Uterus (tissue), 4 donors: Measurements from ENCODE around the gene THSD4. TPM values are rescaled to one million over a fixed set of nuclear protein-coding genes. Genes with fewer than 3 reads are reported as not detected.

ENCODE experiments used
- DNase-seq, 2 donors: peaks; one replicate each; pipeline ENCODE4 v3.0.0-alpha.2; 2019 to 2020
- H3K27ac ChIP-seq, 2 donors: fragments of 200-600 bp; sonication (generic); 1 replicate in 1 of 2; 2 replicates in 1 of 2; pipeline ENCODE4 v1.5.1; 2016 to 2018
- H3K27me3 ChIP-seq, 2 donors: fragments of 200-600 bp; sonication (generic); one replicate each; pipeline ENCODE4 v1.5.1; 2018 to 2019; ENCODE audit warnings: control low read depth in 1 of 2
- H3K36me3 ChIP-seq, 2 donors: fragments of 200-600 bp; sonication (generic); one replicate each; pipeline ENCODE4 v1.5.1; 2019; ENCODE audit warnings: control low read depth in 1 of 2
- H3K4me1 ChIP-seq, 2 donors: fragments of 200-600 bp; sonication (generic); one replicate each; pipeline ENCODE4 v1.5.1; 2018 to 2019; ENCODE audit warnings: control low read depth in 1 of 2
- H3K4me3 ChIP-seq, 2 donors: fragments of 200-600 bp; sonication (generic); 1 replicate in 1 of 2; 2 replicates in 1 of 2; pipeline ENCODE4 v1.5.1; 2018 to 2019; ENCODE audit warnings: mild to moderate bottlenecking in 1 of 2
- H3K9me3 ChIP-seq, 2 donors: fragments of 200-600 bp; sonication (generic); one replicate each; pipeline ENCODE4 v1.5.1; 2019; ENCODE audit warnings: control low read depth in 1 of 2
- POLR2A ChIP-seq, 2 donors: fragments of 450-650 bp; IDR thresholded peaks; one replicate each; pipeline ENCODE4 v1.6.1; 2016; ENCODE audit warnings: antibody characterized with exemption in 2 of 2, mild to moderate bottlenecking in 1 of 2, moderate library complexity in 1 of 2
- intact Hi-C: fragments of 100-400 bp; cut with DNase I; formaldehyde crosslinking; loops from one replicate; pipeline ENCODE4 v1.15.1; 2023; ENCODE audit warnings: low total_unique reads
- total RNA-seq, 4 donors: library from RNA; depleted of rRNA in 3 of 4; stranded (reverse); fragments of >200 nt in 3 of 4; gene quantifications; one replicate each; pipeline versions ENCODE4 v1.1.0 to v1.2.4, GENCODE V29; 2014 to 2023
- TF ChIP-seq, protein P1 (sequence below), 4 experiments: fragments of 200-600 bp in 2 of 4; fragments of 450-650 bp in 2 of 4; sonication (generic) in 2 of 4; IDR thresholded peaks; one replicate each; pipeline ENCODE4 v1.5.1; 2016 to 2019; ENCODE audit warnings: antibody characterized with exemption in 4 of 4, mild to moderate bottlenecking in 2 of 4, moderate library complexity in 1 of 4
- donor health status: DM: yes; HTN: yes; CAD: no.

THSD4 gene
- total RNA-seq, result 100 to 1,000 TPM in 1 of 4 donors, 10 to 100 TPM in 2, 1 to 10 TPM in 1; 7.1 to 144 (median 35.4) TPM

DNA sequence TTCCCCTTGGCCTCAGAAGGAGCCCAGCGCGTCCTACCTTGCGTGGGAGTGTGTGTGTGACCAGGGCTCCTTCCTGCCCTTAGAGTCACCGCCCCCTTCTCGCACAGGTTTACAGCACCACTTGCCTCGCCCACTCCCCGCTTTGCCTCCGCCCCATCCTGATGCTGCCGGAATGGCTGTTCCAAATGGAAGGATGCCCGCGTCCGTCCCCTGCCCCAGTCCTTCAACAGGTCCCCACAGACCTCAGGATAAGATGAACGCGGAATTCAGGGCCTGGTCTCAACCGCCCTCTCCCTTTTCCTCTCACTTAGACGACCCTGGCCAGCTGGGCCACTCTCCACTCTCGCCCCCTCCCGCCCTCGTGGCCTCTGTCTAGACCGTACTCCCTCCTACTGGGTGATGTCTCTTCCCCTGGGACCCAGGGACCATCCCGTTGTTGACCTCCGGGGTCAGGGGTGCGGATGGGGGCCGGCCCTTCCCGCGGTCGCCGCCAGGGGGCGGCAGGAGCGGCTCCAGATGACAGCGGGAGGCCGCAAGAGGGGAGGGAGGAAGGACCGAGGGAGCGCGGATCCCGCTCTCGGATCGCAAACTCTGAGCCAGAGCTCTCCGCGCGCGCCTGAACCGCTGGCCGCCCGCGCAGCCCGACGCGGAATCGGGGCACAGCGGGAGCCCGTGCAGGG is at the start of gene THSD4:
Gene THSD4, plus strand, starts transcription at position 585 of the 680 bp plus-strand sequence.
- no peaks in the 10 kb centered on the region for H3K36me3 ChIP-seq
- peaks cover 0 to 4% of the 10 kb centered on the region in 2 donors for H3K4me1 ChIP-seq
- intact Hi-C loops, result loop anchor here (5.0 kb wide), 1 partner anchor 327 kb away; no protein-coding TSS in a partner anchor
- H3K27ac ChIP-seq, result peak within 1 kb of the TSS; percentile 83 to 90
- H3K4me3 ChIP-seq, result peak within 1 kb of the TSS; percentile 49 to 53
- peak; percentile 71 to 79 for DNase-seq
- peak in 1 of 2 donors; percentile 37 for TF ChIP-seq POLR2A (IDR thresholded peaks at IDR 0.05)
- TF ChIP-seq, protein P1, sequence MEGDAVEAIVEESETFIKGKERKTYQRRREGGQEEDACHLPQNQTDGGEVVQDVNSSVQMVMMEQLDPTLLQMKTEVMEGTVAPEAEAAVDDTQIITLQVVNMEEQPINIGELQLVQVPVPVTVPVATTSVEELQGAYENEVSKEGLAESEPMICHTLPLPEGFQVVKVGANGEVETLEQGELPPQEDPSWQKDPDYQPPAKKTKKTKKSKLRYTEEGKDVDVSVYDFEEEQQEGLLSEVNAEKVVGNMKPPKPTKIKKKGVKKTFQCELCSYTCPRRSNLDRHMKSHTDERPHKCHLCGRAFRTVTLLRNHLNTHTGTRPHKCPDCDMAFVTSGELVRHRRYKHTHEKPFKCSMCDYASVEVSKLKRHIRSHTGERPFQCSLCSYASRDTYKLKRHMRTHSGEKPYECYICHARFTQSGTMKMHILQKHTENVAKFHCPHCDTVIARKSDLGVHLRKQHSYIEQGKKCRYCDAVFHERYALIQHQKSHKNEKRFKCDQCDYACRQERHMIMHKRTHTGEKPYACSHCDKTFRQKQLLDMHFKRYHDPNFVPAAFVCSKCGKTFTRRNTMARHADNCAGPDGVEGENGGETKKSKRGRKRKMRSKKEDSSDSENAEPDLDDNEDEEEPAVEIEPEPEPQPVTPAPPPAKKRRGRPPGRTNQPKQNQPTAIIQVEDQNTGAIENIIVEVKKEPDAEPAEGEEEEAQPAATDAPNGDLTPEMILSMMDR (IDR thresholded peaks at IDR 0.05), result peak; percentile 95 to 98 (median 96)
- no peaks in the 10 kb centered on the region for H3K27me3 ChIP-seq
- no peaks in the 10 kb centered on the region for H3K9me3 ChIP-seq

DNA sequence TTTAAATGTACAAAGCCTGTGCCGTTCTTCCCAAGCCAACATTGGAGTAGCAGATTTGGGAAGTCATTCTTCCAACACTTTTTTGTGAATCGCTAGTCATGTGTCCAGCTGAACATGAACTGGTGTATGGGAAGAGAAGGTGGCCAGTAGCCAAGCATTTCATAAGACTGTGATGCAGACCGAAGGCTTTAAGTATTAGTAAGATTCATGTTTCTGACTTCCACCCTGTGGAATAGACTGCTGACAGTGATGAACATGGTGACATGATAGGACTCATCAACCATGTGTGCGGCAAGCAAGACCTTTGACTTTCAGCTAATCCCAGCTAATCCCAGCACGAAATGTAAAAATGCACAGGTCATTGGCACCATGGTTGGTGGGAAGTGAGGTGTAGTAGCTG is 48.3 kb upstream of the THSD4 start:
- H3K4me3 ChIP-seq, result no peak overlapping the region
- H3K27ac ChIP-seq, result no peak overlapping the region
- TF ChIP-seq, protein P1 (IDR thresholded peaks at IDR 0.05), result no peak
- TF ChIP-seq POLR2A (IDR thresholded peaks at IDR 0.05), result no peak
- H3K36me3 ChIP-seq, result no peaks in the 10 kb centered on the region
- intact Hi-C loops, result no loop called here
- peak; percentile 34 to 53 for DNase-seq
- no peaks in the 10 kb centered on the region for H3K27me3 ChIP-seq
- no peaks in the 10 kb centered on the region for H3K9me3 ChIP-seq
- no peaks in the 10 kb centered on the region for H3K4me1 ChIP-seq

DNA sequence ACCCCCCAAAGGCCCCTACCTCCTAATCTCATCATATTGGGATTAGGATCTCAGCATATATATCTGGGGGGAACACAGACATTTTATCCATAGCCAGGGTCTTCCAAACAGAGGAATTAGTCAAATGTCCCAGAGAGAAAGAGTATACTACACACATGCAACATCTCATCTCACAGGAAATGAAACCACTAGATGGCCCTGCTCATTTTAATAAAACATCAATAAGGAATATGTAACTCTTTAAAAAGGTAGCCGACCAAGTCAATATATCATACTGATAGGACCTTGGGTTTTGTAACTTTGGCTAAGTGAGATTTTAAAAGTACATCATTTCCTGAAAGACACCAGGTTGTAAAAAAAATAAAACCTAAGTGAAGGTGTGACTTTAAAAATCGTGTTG is 45.6 kb upstream of the THSD4 start:
- no peak for DNase-seq
- Histone ChIP-seq H3K27ac (no peak overlapping the region), H3K27me3 (no peaks in the 10 kb centered on the region), H3K4me3 (no peak overlapping the region), H3K36me3 (no peaks in the 10 kb centered on the region), H3K4me1 (no peaks in the 10 kb centered on the region), H3K9me3 (no peaks in the 10 kb centered on the region)
- TF ChIP-seq POLR2A (IDR thresholded peaks at IDR 0.05), result no peak
- TF ChIP-seq, protein P1 (IDR thresholded peaks at IDR 0.05), result no peak
- intact Hi-C loops, result no loop called here

DNA sequence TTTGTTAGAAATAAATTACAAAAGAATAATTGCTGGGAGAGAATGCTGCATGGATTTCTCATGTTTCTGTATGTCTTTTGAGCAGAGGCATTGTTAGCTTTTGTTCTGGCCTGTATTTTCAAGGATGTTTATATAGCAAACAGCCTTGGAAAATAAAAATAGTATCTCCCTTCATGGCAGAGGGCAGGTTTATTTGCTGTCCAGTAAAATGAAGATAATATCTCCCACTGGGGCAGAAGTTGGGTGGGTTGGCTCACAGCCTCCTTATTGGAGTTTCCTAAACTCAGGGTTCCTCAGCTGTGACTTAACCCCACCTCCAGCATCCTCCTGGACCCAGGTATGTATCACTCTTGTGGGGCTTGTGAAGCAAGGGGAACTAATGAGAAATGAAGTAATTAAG is 43.7 kb upstream of the THSD4 start:
- Histone ChIP-seq H3K4me1 (no peaks in the 10 kb centered on the region), H3K36me3 (no peaks in the 10 kb centered on the region), H3K9me3 (no peaks in the 10 kb centered on the region), H3K27me3 (no peaks in the 10 kb centered on the region), H3K27ac (no peak overlapping the region), H3K4me3 (no peak overlapping the region)
- intact Hi-C loops, result no loop called here
- no peak for DNase-seq
- TF ChIP-seq POLR2A (IDR thresholded peaks at IDR 0.05), result no peak
- TF ChIP-seq, protein P1 (IDR thresholded peaks at IDR 0.05), result no peak

DNA sequence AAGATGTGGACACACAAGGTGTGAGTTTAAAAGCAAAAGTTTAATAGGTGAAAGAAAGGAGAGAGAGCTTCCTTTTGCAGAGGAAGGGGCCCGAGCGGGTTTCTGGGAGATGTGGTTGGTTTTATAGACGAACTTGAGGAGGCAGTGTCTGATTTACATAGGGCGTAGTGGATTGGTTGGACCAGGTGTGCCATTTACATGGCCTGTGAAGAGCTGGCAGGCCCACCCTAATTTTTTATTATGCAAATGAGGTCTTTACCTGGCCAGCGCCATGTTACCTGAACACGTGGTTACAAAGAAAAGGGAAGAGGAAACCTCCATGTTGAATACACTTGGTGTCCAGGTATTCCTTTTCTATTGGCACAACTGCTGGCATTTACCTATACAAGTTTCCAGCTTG is 42.8 kb upstream of the THSD4 start:
- Histone ChIP-seq H3K36me3 (no peaks in the 10 kb centered on the region), H3K27ac (no peak overlapping the region), H3K27me3 (no peaks in the 10 kb centered on the region), H3K4me1 (no peaks in the 10 kb centered on the region), H3K4me3 (no peak overlapping the region), H3K9me3 (no peaks in the 10 kb centered on the region)
- TF ChIP-seq, protein P1 (IDR thresholded peaks at IDR 0.05), result no peak
- TF ChIP-seq POLR2A (IDR thresholded peaks at IDR 0.05), result no peak
- intact Hi-C loops, result no loop called here
- no peak for DNase-seq
